OCI-LY3 (cell line): ENCODE measurements around the gene PTPRCAP.
A peak's percentile ranks its signal among the peaks of the same experiment; 100 is the strongest.

ENCODE experiments used
- H2AFZ ChIP-seq: fragments of 200-600, 300-600 bp; shearing (Covaris generic); 2 replicates; pipeline ENCODE4 v1.6.0; 2014; ENCODE audit warnings: antibody characterized with exemption, low read depth, low read length
- H3K27ac ChIP-seq: fragments of 200-600, 300-600 bp; sonication (generic); 2 replicates; pipeline ENCODE4 v1.5.1; 2014; ENCODE audit warnings: mild to moderate bottlenecking, low read length, moderate library complexity, mixed read lengths
- H3K27me3 ChIP-seq: fragments of 200-600, 300-600 bp; sonication (generic); 2 replicates; pipeline ENCODE4 v1.6.1; 2014; ENCODE audit warnings: low read depth, low read length, mixed read lengths
- H3K36me3 ChIP-seq: fragments of 200-600, 300-600 bp; sonication (generic); replicated peaks from 2 replicates; pipeline ENCODE3; 2014; ENCODE audit warnings: low read depth, low read length, mixed read lengths
- H3K4me1 ChIP-seq: fragments of 300-600, 200-600 bp; sonication (generic); 2 replicates; pipeline ENCODE4 v1.6.1; 2014; ENCODE audit warnings: low read length, mixed read lengths
- H3K4me2 ChIP-seq: fragments of 200-600, 300-600 bp; sonication (generic); 2 replicates; pipeline ENCODE4 v1.6.1; 2014; ENCODE audit warnings: low read length, mixed read lengths
- H3K4me3 ChIP-seq: fragments of 300-600, 200-600 bp; sonication (generic); 2 replicates; pipeline ENCODE4 v1.5.1; 2014; ENCODE audit warnings: antibody characterized with exemption, mild to moderate bottlenecking, low read length, moderate library complexity
- H3K79me2 ChIP-seq: fragments of 300-600, 200-600 bp; shearing (Covaris generic); 2 replicates; pipeline ENCODE4 v1.6.1; 2014; ENCODE audit warnings: mild to moderate bottlenecking, low read length, mixed read lengths
- H3K9ac ChIP-seq: fragments of 300-600, 200-600 bp; shearing (Covaris generic); 2 replicates; pipeline ENCODE4 v1.6.0; 2014; ENCODE audit warnings: mild to moderate bottlenecking, low read length, moderate library complexity
- H3K9me3 ChIP-seq: fragments of 200-600, 300-600 bp; shearing (Covaris generic); 2 replicates; pipeline ENCODE4 v1.6.1; 2014; ENCODE audit warnings: low read length, mixed read lengths; ENCODE audit not compliant: insufficient read depth
- H4K20me1 ChIP-seq: fragments of 200-600, 300-600 bp; sonication (generic); 2 replicates; pipeline ENCODE4 v1.6.1; 2016; ENCODE audit warnings: low read length, mixed read lengths; ENCODE audit not compliant: insufficient read depth
- CTCF ChIP-seq: fragments of 200-600, 300-600 bp; sonication (generic); IDR thresholded peaks from 2 replicates; pipeline ENCODE4 v1.5.1; 2014; ENCODE audit warnings: antibody characterized with exemption, low read length, low read depth
- EZH2phosphoT487 ChIP-seq: fragments of 200-600 bp; shearing (Covaris generic); IDR thresholded peaks from 2 replicates; pipeline ENCODE4 v1.6.1; 2018; ENCODE audit warnings: antibody characterized with exemption, mixed run types, low read depth

Gene PTPRCAP

GRCh38 chr11:67436459-67437081, 912 bp downstream of the PTPRCAP start:
- Histone ChIP-seq H2AFZ (no peak overlapping the region), H3K9ac (peak overlapping the region; percentile 99), H3K27me3 (no peaks in the 10 kb centered on the region), H3K79me2 (peaks cover 48% of the 10 kb centered on the region), H3K9me3 (no peaks in the 10 kb centered on the region), H3K36me3 (peaks cover 42% of the 10 kb centered on the region), H3K4me2 (peak overlapping the region; percentile 99), H3K27ac (peak overlapping the region; percentile 96), H3K4me3 (peak overlapping the region; percentile 83), H3K4me1 (peaks cover 58% of the 10 kb centered on the region), H4K20me1 (no peaks in the 10 kb centered on the region)
- no peak for TF ChIP-seq EZH2phosphoT487
- no peak for TF ChIP-seq CTCF

- peaks cover 58% of the 10 kb centered on the region for H3K4me1 ChIP-seq
- H3K9ac ChIP-seq: peak overlapping the region; percentile 99
- no peaks in the 10 kb centered on the region for H4K20me1 ChIP-seq
- H3K4me2 ChIP-seq: peak overlapping the region; percentile 99
- H3K27ac ChIP-seq: peak overlapping the region; percentile 96
- H3K27me3 ChIP-seq: no peaks in the 10 kb centered on the region
- peaks cover 42% of the 10 kb centered on the region for H3K36me3 ChIP-seq
- peaks cover 48% of the 10 kb centered on the region for H3K79me2 ChIP-seq
- peak overlapping the region; percentile 83 for H3K4me3 ChIP-seq
- H2AFZ ChIP-seq: no peak overlapping the region
- no peaks in the 10 kb centered on the region for H3K9me3 ChIP-seq
- TF ChIP-seq CTCF (no peak), EZH2phosphoT487 (no peak)
Measured at GRCh38 chr11:67435727-67436458, 1.6 kb downstream of the PTPRCAP start.

GRCh38 chr11:67435031-67435726, 2.3 kb downstream of the PTPRCAP start:
- no peak overlapping the region for H2AFZ ChIP-seq
- peak overlapping the region; percentile 96 for H3K27ac ChIP-seq
- TF ChIP-seq EZH2phosphoT487 (no peak), CTCF (no peak)
- H3K4me1 ChIP-seq: peaks cover 58% of the 10 kb centered on the region
- no peaks in the 10 kb centered on the region for H3K27me3 ChIP-seq
- no peaks in the 10 kb centered on the region for H4K20me1 ChIP-seq
- H3K9me3 ChIP-seq: no peaks in the 10 kb centered on the region
- peaks cover 41% of the 10 kb centered on the region for H3K36me3 ChIP-seq
- peak overlapping the region; percentile 83 for H3K4me3 ChIP-seq
- H3K9ac ChIP-seq: peak overlapping the region; percentile 99
- H3K4me2 ChIP-seq: peak overlapping the region; percentile 99
- peaks cover 48% of the 10 kb centered on the region for H3K79me2 ChIP-seq

- Histone ChIP-seq H3K36me3 (peaks cover 39% of the 10 kb centered on the region), H3K4me3 (peak overlapping the region; percentile 83), H2AFZ (no peak overlapping the region), H3K9ac (peak overlapping the region; percentile 99), H3K9me3 (no peaks in the 10 kb centered on the region), H3K79me2 (peaks cover 56% of the 10 kb centered on the region), H3K4me1 (peaks cover 58% of the 10 kb centered on the region), H4K20me1 (no peaks in the 10 kb centered on the region), H3K4me2 (peak overlapping the region; percentile 99), H3K27me3 (no peaks in the 10 kb centered on the region), H3K27ac (peak overlapping the region; percentile 96)
- TF ChIP-seq EZH2phosphoT487 (no peak), CTCF (no peak)
Measured at GRCh38 chr11:67434395-67434881, 3.0 kb downstream of the PTPRCAP start.
